IMR-90 (cell line): ENCODE results near the gene CPTP.

Source experiments
- BHLHE40 ChIP-seq: fragments of 150-350 bp; IDR thresholded peaks from 2 replicates; pipeline ENCODE4 v1.6.1; 2016; ENCODE audit warnings: mild to moderate bottlenecking, low read depth, low read length
- CEBPB ChIP-seq: IDR thresholded peaks from 2 replicates; pipeline ENCODE4 v1.6.1; 2012; ENCODE audit warnings: low read depth, low read length, improper control_type of control experiment
- CTCF ChIP-seq: conservative IDR thresholded peaks from 2 replicates; pipeline ENCODE4 v1.5.1; 2012; ENCODE audit warnings: mild to moderate bottlenecking, low read depth, low read length, improper control_type of control experiment
- FOS ChIP-seq: fragments of 150-350 bp; IDR thresholded peaks from 2 replicates; pipeline ENCODE4 v1.6.1; 2016; ENCODE audit warnings: low read depth, low read length
- POLR2A ChIP-seq: IDR thresholded peaks from 2 replicates; pipeline ENCODE4 v1.6.1; 2012; ENCODE audit warnings: mild to moderate bottlenecking, low read depth, low read length
- RAD21 ChIP-seq: IDR thresholded peaks from 2 replicates; pipeline ENCODE4 v1.6.1; 2012; ENCODE audit warnings: low read length, improper control_type of control experiment
- RFX5 ChIP-seq: IDR thresholded peaks from 2 replicates; pipeline ENCODE4 v1.8.0; 2012; ENCODE audit warnings: low read depth, mild to moderate bottlenecking, low read length, moderate library complexity
- TF ChIP-seq, protein P1 (sequence below): fragments of 150-350 bp; IDR thresholded peaks from 2 replicates; pipeline ENCODE4 v1.6.1; 2016; ENCODE audit warnings: low read depth, mild to moderate bottlenecking, low read length, moderate library complexity, borderline replicate concordance

- TF ChIP-seq CTCF = no peak
- no peak for TF ChIP-seq CEBPB
- no peak for TF ChIP-seq POLR2A
- no peak for TF ChIP-seq BHLHE40
- TF ChIP-seq, protein P1, sequence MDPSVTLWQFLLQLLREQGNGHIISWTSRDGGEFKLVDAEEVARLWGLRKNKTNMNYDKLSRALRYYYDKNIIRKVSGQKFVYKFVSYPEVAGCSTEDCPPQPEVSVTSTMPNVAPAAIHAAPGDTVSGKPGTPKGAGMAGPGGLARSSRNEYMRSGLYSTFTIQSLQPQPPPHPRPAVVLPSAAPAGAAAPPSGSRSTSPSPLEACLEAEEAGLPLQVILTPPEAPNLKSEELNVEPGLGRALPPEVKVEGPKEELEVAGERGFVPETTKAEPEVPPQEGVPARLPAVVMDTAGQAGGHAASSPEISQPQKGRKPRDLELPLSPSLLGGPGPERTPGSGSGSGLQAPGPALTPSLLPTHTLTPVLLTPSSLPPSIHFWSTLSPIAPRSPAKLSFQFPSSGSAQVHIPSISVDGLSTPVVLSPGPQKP = no peak
- TF ChIP-seq RFX5 = no peak
- TF ChIP-seq RAD21 = no peak
- no peak for TF ChIP-seq FOS
Observed at GRCh38 chr1:1315435-1315954, 9.1 kb upstream of the CPTP start.
